HG02798 (cell line): ENCODE results near the gene EIF4ENIF1.
A peak's percentile ranks its signal among the peaks of the same experiment; 100 is the strongest.
"Not testable (repeated sequence)": the region's sequence is repeated elsewhere in the genome, so short reads cannot be mapped to it uniquely, and the experiment has no call there.

Source experiments
- ATAC-seq: cut with Tn5 transposase; IDR thresholded peaks from one replicate; pipeline ENCODE4 v1.9.1; 2021; ENCODE audit warnings: mild to moderate bottlenecking; ENCODE audit not compliant: unreplicated experiment, poor library complexity

The EIF4ENIF1 gene

DNA sequence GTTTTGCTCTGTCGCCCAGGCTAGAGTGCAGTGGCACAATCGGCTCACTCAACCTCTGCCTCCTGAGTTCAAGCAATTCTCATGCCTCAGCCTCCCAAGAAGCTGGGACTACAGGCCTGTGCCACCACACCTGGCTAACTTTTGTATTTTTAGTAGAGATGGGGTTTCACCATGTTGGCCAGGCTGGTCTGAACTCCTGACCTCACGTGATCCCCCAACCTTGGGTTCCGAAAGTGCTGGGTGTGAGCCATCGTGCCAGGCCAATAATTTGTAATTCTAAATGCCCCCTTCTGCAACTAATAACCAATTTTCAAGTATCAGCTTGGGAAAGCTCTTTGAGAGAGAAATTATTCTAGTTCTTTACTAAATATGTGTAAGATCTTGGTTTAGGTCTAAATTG lies 3.7 kb upstream of the EIF4ENIF1 start:
- not testable (repeated sequence) for ATAC-seq

DNA sequence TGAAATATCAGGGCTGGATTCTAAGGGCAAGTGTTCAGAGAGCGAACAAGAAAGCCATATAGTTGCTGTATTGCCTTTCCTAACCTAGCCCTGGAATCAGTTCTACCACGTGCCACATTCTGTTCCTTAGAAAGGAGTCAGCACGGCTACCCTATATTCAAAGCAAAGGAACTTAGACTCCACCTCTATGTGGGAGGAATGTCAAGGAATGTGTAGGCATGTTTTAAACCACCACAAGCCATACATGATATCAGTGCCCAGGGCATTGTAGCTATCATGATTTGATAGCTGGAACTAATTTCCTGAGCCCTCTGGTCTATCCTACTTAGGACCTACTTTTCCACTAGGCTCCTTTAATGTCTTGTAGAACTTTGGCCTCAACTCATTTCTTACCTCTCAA lies 2.5 kb upstream of the EIF4ENIF1 start:
- ATAC-seq = no peak

DNA sequence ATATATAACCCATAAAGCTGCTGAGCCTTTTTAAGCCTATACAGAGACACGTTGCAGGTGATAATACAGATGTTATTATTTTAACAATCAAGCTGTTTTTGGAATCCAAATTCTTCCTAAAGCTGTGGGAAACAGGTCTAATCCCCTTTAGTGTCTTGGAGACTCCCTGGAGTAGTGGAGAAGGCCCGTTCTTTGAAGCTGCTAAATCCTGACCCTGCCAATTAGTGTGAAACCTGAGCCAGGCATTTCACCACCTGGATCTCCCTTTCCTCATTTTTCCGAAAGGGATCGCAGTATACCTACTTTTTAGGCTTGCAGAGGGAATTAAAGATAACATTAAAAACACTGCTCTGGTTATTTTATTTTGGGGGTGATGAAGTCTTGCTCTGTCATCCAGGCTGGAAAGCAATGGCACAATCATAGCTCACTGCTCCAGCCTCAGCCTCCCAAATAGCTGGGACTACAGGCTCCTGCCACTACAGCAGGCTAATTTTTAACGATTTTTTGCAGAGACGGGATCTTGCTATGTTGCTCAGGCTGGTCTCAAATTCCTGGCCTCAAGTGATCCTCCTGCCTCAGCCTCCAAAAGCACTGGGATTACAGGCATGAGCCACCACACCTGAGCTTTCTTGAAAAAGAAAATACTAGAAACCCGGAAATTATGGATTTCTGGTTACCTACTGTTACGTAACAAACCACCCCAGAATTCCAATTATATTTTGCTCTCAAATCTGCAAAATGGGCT lies 1.7 kb upstream of the EIF4ENIF1 start:
- ATAC-seq = no peak

DNA sequence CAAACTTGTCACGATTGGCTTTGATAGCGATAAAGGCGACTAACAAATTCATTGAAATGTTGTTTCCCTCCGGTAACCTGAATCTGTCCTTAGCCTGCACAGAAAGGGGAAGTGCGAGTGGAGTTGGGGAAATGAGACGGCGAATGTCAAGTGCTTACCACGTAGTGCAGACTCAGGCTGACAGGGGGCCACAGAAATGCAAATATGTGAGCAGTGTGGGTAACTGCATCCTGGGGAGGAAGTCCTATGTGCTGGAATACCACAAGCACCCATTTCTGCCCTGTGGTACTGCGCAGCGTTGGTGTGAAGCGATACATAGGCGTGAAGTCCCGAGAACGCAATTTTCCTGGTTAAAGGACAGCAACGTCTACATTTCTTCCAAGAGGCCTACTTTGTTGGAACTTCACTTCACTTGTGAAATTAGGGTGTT lies 869 bp upstream of the EIF4ENIF1 start:
- ATAC-seq = peak; percentile 56

DNA sequence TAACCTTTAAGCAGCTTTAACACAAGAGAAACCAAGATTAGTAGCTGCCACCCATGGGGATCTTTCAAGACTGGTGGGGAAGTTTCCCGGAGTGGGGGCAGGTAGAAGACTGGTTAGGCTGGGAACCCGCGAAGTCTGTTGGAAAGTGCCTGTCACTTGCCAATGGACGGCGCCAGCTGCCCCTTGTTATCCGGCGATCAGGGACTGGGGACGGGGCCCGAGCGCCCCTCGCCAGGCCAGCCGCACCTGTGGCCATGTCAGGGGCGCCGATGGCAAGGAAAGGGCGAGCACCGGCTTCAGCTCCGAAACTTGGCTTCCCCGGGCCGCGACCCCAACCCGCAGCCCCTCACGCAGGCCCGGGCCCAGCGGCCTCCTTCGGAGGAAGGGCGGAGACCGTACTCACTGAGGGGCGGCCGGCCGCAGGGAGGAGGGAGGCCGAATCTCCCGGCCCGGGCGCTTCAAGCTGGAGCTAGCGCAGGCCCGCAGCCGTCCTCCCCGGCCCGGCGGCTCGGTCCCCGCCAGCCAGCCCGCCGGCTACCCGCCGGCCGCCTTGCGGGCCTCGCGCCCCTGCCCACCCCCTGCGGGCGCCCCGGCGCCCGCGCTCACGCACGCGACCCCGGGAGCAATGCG lies 539 bp downstream of the EIF4ENIF1 start:
- peak; percentile 10 for ATAC-seq

DNA sequence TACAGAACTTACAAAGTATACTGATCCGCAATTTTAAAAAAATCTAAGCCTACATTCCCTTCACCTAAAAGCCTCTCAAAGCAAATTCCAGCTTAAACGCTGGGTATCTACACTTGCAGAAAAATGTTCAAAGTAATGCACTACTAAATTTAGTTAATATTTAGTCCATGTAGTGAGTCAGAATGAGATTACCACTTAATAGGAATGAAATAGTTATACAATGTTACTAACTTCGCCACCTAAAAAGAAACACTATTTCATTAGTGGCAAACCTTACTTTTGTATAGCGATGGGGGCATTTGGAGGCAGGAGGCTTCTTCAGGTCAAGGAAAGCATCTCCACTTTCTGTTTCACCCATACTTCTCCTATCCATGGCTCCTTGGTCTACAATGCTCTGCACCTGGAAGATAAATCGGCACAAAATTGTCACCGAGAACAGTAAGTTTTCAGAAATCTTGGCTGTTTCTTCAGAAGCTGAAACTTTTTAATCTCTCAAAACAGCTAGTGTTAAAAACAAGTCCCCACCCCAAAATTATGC lies 1.2 kb downstream of the EIF4ENIF1 start:
- no peak for ATAC-seq

DNA sequence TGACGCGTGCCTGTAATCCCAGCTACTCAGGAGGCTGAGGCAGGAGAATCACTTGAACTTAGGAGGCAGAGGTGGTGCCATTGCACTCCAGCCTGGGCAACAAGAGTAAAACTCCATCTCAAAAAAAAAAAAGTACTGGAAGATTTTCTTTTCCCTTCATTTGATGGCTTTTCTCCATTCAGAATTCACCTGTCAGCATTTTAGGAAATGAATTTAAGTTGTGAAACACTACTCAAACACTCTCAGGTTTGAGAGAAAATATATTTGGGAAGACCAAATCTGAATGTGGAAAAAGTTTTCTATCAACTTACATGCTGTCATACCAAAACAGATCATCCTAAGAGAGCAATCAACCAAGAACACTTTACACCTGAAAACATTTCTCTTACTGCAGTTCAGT lies 2.7 kb downstream of the EIF4ENIF1 start:
- no peak for ATAC-seq

DNA sequence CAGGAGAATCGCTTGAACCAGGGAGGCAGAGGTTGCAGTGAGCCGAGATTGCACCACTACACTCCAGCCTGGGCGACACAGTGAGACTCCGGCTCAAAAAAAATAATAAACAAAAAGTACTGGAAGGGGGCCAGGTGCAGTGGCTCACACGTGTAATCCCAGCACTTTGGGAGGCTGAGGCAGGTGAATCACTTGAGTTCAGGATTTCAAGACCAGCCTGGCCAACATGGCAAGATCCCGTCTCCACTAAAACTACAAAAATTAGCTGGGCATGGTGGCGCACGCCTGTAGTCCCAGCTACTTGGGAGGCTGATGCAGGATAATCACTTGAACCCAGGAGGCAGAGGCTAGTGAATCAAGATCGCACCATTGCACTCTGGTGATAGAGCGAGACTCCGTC lies 3.3 kb downstream of the EIF4ENIF1 start:
- ATAC-seq = not testable (repeated sequence)

DNA sequence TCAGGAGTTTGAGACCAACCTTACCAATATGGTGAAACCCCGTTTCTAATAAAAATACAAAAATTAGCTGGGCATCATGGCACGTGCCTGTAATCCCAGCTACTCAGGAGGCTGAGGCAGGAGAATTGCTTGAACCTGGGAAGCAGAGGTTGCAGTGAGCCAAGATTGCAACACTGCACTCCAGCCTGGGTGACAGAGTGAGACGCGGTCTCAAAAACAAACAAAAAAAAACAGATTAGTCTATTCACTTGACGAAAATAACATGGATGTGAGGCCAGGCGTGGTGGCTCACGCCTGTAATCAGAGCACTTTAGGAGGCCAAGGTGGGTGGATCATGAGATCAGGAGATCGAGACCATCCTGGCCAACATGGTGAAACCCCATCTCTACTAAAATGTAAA lies 7.2 kb downstream of the EIF4ENIF1 start:
- ATAC-seq = not testable (repeated sequence)

DNA sequence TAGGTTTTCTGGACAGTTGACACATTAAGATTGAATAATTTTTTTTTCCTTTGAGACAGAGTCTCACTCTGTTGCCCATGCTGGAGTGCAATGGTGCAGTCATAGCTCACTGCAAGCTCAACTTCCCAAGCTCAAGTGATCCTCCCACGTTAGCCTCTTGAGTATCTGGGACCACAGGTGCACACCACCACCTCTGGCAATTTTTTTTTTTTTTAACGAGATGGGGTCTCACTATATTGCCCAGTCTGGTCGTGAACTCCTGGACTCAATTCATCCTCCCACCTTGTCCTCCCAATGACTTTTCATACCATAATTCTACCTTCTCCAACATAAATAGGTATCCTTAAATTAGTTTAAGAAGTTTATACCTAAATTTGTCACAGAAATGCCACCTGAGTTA lies 8.5 kb downstream of the EIF4ENIF1 start:
- ATAC-seq = no peak

DNA sequence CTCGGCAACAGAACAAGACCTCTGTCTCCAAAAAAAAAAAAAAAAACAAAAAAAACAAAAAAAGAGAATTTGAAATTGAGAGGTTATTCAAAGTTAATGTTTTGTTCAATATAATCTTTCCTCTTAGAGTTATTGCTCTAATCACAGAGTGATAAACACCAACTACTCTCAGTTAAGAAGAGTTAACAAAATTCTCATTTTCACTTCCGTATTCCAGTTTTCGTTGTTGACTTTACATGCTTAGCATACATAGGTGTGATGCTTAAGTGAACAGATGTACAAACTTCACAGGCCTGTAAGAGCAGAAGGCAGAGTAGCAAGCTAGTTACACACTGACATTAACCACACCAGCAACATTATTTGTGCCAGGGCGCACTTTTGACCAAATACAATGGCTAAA lies 12.3 kb downstream of the EIF4ENIF1 start:
- ATAC-seq = peak; percentile 64

DNA sequence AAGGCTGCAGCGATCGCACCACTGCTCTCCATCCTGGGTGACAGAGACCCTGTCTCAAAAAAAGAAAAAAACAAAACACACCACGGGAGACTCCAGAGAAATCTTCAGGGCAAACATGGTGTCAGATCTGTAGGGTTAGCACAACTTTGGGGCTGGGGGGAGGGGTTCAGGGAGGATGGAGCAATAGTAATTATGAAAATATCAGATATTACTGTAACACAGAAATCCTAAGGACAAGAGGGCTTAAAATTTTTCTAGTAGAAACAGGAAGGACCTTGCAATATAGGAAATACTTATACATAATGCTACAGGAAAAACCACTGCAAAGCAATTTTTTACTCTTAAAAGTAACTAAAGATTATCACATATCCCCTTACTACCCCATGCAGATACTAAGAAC lies 13.8 kb downstream of the EIF4ENIF1 start:
- ATAC-seq = no peak

DNA sequence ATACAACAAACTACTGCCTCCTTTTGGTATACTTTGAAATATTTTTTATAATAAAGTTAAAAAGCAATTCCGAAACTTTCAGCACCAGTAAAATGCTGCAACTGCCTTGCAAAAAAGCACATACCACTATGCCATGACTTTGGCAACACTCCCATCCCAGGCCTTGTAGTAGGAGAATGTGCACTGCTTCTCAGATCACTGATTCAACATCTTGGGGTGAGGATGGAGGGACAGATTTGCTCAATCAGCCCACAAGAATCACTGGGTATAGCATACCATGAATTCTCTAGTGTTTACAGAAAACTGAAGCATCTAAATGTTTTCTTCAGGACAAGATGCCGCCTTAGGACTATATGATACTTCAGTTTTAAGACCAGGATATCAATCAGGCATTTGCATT lies 14.9 kb downstream of the EIF4ENIF1 start:
- no peak for ATAC-seq

DNA sequence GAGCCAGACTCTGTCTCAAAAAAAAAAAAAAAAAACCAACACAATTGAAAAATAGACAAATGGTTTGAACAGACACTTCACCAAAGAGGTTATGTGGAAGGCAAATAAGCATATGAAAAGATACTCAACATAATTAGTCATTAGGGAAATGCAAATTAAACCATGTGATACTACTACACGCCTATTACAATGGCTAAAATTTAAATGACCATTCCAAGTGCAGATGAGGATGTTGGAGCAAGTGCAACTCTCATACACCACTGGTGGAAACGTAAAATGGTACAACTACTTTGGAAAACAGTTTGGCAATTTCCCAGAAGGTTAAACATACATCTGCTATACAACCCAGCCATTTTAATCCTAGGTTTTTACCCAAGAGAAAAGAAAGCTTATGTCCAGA lies 24.3 kb downstream of the EIF4ENIF1 start:
- ATAC-seq = no peak

DNA sequence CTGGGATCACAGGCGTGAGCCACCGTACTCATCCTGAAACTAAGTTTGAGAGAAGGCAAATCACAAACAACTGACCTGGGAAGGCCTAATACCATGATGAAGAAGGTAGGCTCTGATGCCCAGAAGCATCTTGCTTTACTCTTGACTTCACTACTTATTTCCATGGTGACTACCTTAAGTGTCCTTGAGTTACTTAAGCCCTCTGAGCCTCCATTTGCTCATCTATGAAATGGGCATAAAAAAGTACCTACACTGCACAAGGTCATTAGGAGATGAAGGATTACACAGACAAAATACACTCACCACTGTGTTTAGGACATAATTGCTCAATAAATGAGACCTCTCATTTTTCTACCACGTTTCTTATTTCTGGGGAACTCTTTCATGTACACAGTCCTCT lies 27.9 kb downstream of the EIF4ENIF1 start:
- no peak for ATAC-seq

DNA sequence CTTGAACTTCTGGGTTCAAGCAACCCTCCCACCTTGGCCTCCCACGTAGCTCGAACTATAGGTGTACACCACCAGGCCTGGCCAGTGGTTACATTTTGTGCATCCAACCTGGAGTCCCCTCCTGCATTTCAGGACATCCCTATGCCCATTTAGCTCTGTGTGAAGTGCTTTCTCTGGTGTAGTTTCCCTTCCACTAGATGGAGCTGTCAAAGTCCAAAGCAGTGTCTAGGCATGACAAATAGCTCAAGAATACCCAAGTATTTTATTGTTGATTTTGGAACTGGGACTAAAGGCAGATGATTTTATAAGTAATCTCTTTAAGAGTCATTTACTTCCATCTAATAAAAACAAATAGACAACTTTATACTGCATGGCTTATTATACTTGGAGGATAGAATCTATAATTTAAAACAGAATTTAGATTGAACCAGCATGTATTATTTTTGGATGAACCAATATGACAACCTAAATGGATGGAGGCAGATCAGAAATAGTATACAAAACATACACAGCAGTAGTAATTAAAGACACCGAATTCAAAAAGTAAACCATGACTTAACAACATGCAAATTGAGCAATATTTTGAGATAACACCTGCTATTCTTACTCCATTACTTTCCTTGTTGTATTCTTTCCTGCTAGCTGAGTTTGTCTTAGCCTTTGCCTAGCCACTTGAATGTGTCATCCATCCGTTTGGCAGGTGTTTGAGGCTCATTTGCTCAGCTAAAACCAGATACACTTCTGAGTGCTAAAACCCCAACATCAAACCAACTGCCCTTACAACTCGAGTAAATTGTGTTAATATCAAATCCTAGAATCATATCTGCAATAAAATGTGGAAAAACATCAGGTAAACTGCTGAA lies 37.7 kb downstream of the EIF4ENIF1 start:
- no peak for ATAC-seq

DNA sequence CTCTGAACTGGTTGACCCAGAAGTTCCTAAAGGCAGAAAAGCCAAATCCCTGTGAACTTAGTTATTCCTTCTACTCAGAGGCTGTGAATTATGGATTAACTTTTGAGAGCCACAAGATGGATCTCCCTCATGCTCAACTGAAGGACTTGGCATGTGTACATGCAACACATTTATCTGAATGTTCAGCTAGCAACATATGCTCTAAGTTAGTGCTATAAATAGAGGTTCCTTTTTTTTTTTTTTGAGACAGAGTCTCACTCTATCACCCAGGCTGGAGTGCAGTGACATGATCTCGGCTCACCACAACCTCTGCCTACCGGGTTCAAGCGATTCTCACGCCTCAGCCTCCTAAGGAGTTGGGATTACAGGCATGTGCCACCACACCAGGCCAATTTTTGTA lies 40.1 kb downstream of the EIF4ENIF1 start:
- ATAC-seq = no peak

DNA sequence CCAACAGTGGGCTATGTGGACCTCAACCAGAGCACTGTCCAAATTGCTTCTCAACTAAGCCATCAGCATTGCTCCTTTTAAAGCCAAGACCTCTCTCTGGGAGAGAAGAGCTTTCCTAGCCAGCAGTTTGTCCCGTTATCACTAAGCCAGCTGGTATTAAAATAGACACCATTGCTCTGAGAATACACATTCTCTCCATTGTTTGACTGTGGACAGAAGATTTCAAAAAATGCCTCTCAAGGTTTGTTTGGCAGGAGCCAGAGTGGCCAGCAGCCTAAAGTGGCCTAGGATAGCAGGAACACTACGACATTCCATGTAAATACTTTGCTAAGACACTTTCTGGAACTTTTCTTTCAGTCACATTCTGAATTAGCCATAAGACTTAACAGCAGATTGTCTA lies 41.3 kb downstream of the EIF4ENIF1 start:
- ATAC-seq = no peak

DNA sequence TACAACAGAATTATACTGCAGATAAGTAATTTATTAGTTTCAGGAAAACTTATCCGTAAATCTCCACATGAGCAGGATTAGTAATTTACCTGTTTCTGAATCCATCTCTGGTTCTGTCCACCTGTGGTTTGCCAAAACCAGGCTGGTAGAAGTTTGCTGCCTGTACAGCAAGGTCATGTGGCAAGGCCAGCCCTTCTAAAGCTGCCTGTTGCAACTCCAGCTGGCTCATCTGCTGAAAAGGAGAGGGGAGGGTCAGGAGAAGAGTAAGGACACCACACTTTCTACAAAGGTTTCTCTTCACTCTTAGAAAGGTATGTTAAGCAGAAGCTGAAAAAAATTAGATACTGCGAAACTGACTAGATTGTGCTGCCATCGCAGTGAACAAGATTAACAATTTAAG lies 42.3 kb downstream of the EIF4ENIF1 start:
- ATAC-seq = no peak

DNA sequence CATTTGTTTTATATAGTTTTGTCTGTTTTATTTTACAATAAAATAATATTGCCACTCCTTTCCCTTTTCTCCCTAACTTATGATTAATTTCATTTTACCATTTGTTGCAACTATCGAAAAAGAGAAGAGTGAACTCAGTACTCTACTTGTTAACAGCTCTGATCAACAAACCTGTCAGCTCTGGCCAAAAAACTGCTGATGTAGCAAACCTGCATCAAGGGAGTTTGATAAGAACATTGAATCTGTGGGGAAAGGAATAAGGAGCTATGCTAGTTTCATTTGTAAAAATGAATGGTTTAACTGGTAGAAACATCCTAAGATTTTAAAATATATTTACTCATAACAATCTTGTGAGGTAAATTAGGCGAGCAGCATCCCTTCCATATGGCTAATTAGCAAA lies 42.9 kb downstream of the EIF4ENIF1 start:
- no peak for ATAC-seq

DNA sequence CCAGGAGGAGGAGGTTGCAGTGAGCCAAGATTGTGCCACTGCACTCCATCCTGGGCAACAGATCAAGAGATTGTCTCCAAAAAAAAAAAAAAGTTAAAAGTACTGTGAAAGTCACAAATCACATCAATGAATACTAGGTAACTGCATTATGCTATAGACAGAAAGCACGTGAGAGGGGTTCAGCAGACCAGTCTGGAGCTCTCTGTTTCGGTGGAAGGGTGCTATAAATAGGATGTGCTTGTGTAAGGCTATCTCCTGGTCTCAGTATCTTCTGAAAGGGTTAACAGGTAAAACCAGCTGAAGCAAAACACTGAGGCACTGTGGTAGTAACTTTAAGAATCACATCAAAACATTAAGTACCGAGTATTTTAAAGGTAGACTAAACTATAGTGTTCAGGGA lies 43.4 kb downstream of the EIF4ENIF1 start:
- no peak for ATAC-seq
